K562 (cell line): ENCODE data around the gene PSMA1. TPM values are rescaled to one million over a fixed set of nuclear protein-coding genes. Genes with fewer than 3 reads are reported as not detected.

ENCODE experiments used
- ARNT ChIP-seq, 2 experiments: fragments of 450-650 bp; IDR thresholded peaks; 2 replicates each; pipeline ENCODE4 v1.6.1; 2016; ENCODE audit warnings: mild to moderate bottlenecking in 1 of 2
- ATF7 ChIP-seq: fragments of 450-650 bp; IDR thresholded peaks from 2 replicates; pipeline ENCODE4 v1.7.1; 2014; ENCODE audit warnings: mild to moderate bottlenecking, moderate library complexity
- BACH1 ChIP-seq: fragments of 200-800 bp; sonication (Bioruptor generic); IDR thresholded peaks from 2 replicates; pipeline ENCODE4 v1.6.1; 2016; ENCODE audit warnings: missing genetic modification characterization, missing compliant biosample characterization
- CBX1 ChIP-seq: sonication (generic); IDR thresholded peaks from 2 replicates; pipeline ENCODE4 v1.6.1; 2016; ENCODE audit warnings: antibody characterized with exemption, low read depth, mild to moderate bottlenecking
- CEBPB ChIP-seq: fragments of 450-650 bp; IDR thresholded peaks from 2 replicates; pipeline ENCODE4 v1.6.1; 2016; ENCODE audit warnings: missing genetic modification characterization, missing compliant biosample characterization
- CREB3L1 ChIP-seq: fragments of 450-650 bp; IDR thresholded peaks from 2 replicates; pipeline ENCODE4 v1.6.1; 2014; ENCODE audit warnings: low read depth, mild to moderate bottlenecking, moderate library complexity, borderline replicate concordance
- ESRRA ChIP-seq: fragments of 450-650 bp; IDR thresholded peaks from 2 replicates; pipeline ENCODE4 v1.6.1; 2014; ENCODE audit warnings: low read depth, mild to moderate bottlenecking, moderate library complexity, borderline replicate concordance
- FOXA3 ChIP-seq, 2 experiments: fragments of 450-650 bp in 1 of 2; sonication (generic) in 1 of 2; formaldehyde crosslinking; IDR thresholded peaks in 1 of 2; conservative IDR thresholded peaks in 1 of 2; 2 replicates each; pipeline versions ENCODE4 v1.4.0 to v1.8.0; 2020 to 2022; ENCODE audit warnings: mild to moderate bottlenecking in 2 of 2, missing genetic modification reagents in 1 of 2
- HLTF ChIP-seq: fragments of 450-650 bp; IDR thresholded peaks from 2 replicates; pipeline ENCODE4 v1.6.1; 2016
- HNRNPK ChIP-seq: fragments of 200-400 bp; formaldehyde crosslinking; IDR thresholded peaks from one replicate; pipeline ENCODE4 v1.6.1; 2018; ENCODE audit warnings: mild to moderate bottlenecking, low read depth, low read length; ENCODE audit not compliant: poor library complexity, severe bottlenecking
- HOMEZ ChIP-seq: fragments of 250-450 bp; sonication (Bioruptor Pico); IDR thresholded peaks from 2 replicates; pipeline ENCODE4 v1.4.0; 2020; ENCODE audit warnings: mild to moderate bottlenecking, moderate library complexity
- KLF10 ChIP-seq: fragments of 250-450 bp; sonication (Bioruptor Pico); IDR thresholded peaks from 2 replicates; pipeline ENCODE4 v1.6.1; 2021; ENCODE audit warnings: matching md5 sums
- MTA3 ChIP-seq: fragments of 450-650 bp; formaldehyde crosslinking; IDR thresholded peaks from 2 replicates; pipeline ENCODE4 v1.6.1; 2017; ENCODE audit warnings: mild to moderate bottlenecking, borderline replicate concordance
- NFRKB ChIP-seq: fragments of 450-650 bp; IDR thresholded peaks from 2 replicates; pipeline ENCODE4 v1.6.1; 2016; ENCODE audit warnings: low read depth
- PATZ1 ChIP-seq: fragments of 250-450 bp; sonication (Bioruptor Pico); IDR thresholded peaks from 2 replicates; pipeline ENCODE4 v1.5.0; 2020; ENCODE audit warnings: mild to moderate bottlenecking, borderline replicate concordance
- SMARCB1 ChIP-seq: IDR thresholded peaks from 2 replicates; pipeline ENCODE4 v1.6.1; 2011; ENCODE audit warnings: improper control_type of control experiment, low read depth; ENCODE audit not compliant: insufficient read length
- SMARCE1 ChIP-seq: fragments of 450-650 bp; IDR thresholded peaks from 2 replicates; pipeline ENCODE4 v1.7.1; 2016; ENCODE audit warnings: mild to moderate bottlenecking
- TRIM25 ChIP-seq: fragments of 450-650 bp; IDR thresholded peaks from 2 replicates; pipeline ENCODE4 v1.7.0; 2016; ENCODE audit warnings: borderline replicate concordance
- TRIM28 ChIP-seq: fragments of 450-650 bp; IDR thresholded peaks from 2 replicates; pipeline ENCODE4 v1.6.1; 2017
- XRCC3 ChIP-seq: fragments of 450-650 bp; IDR thresholded peaks from 2 replicates; pipeline ENCODE4 v1.6.1; 2017; ENCODE audit warnings: mild to moderate bottlenecking, moderate library complexity
- ZFP1 ChIP-seq: fragments of 450-650 bp; formaldehyde crosslinking; IDR thresholded peaks from 2 replicates; pipeline ENCODE4 v1.4.0; 2020; ENCODE audit warnings: mild to moderate bottlenecking, mixed read lengths
- ZNF23 ChIP-seq: fragments of 250-450 bp; sonication (Bioruptor Pico); IDR thresholded peaks from 2 replicates; pipeline ENCODE4 v1.4.0; 2020; ENCODE audit warnings: mild to moderate bottlenecking
- ZNF324 ChIP-seq: fragments of 250-450 bp; sonication (Bioruptor Pico); IDR thresholded peaks from 2 replicates; pipeline ENCODE4 v1.4.0; 2020; ENCODE audit warnings: mild to moderate bottlenecking
- polyA plus RNA-seq, 8 experiments: library from polyadenylated mRNA; depleted of rRNA in 4 of 8; stranded (reverse) in 5 of 8; unstranded in 3 of 8; fragments of >200 nt; fragmentation: Nextera tagmentation in 2 of 8; fragmentation: Illumina TruSeq in 1 of 8; extraction: Ambion mirVana in 2 of 8; extraction: Trizol in 1 of 8; gene quantifications; 2 replicates each; pipeline versions ENCODE4 v1.2.1 to v1.2.3, GENCODE V29; 2011 to 2014; ENCODE audit warnings: inconsistent platforms in 1 of 8, missing spikeins in 1 of 8
- total RNA-seq, 7 experiments: library from RNA; depleted of rRNA in 6 of 7; stranded (reverse); fragments of >200 nt in 6 of 7; fragmentation: Illumina TruSeq in 2 of 7; extraction: Trizol in 2 of 7; gene quantifications; 2 replicates each; pipeline versions ENCODE4 v1.2.1 to v1.2.3, GENCODE V29; 2011 to 2021; ENCODE audit warnings: low replicate concordance in 1 of 7

The PSMA1 gene
- total and polyA plus RNA-seq, 9 of the 15 experiments (the other 6 are each of a cell fraction or from before 2014, with no cell fraction given): 283 to 1,007 (median 424) TPM

- no peak for TF ChIP-seq HNRNPK
- TF ChIP-seq SMARCB1: no peak
- peak; percentile 85 for TF ChIP-seq MTA3
- no peak for TF ChIP-seq BACH1
- no peak for TF ChIP-seq KLF10 (CRISPR knock-in tag)
- TF ChIP-seq CREB3L1: peak; percentile 83
- TF ChIP-seq HOMEZ (CRISPR knock-in tag): no peak
- peak; percentile 26 for TF ChIP-seq SMARCE1
- TF ChIP-seq HLTF: no peak
- TF ChIP-seq TRIM28: no peak; the same call in 1 of the 2 replicates
- no peak for TF ChIP-seq XRCC3
- no peak for TF ChIP-seq TRIM25
- no peak for TF ChIP-seq ZFP1
- peak; percentile 85 to 87; a peak in 3 of 4 replicates for TF ChIP-seq ARNT (IDR thresholded peaks at IDR 0.05)
- TF ChIP-seq PATZ1 (CRISPR knock-in tag): no peak
- TF ChIP-seq CEBPB (tag): peak; percentile 98
- TF ChIP-seq FOXA3 (CRISPR knock-in tag; conservative IDR thresholded peaks at IDR 0.05 in 1 of 2, IDR thresholded peaks at IDR 0.05 in 1 of 2): no peak
- TF ChIP-seq NFRKB: peak; percentile 73; the same call in 1 of the 2 replicates
- no peak for TF ChIP-seq ZNF23 (CRISPR knock-in tag)
- peak; percentile 53; the same call in 1 of the 2 replicates for TF ChIP-seq ESRRA
- TF ChIP-seq CBX1: peak; percentile 70; the same call in 1 of the 2 replicates
- TF ChIP-seq ATF7: peak; percentile 83
- TF ChIP-seq ZNF324 (CRISPR knock-in tag): no peak
Measured at GRCh38 chr11:14519917-14520746, at the start of gene PSMA1 (continued).
